DMS79 (cell line): Measurements from ENCODE around the gene ZNF576.
"Not testable (repeated sequence)": the region's sequence is repeated elsewhere in the genome, so short reads cannot be mapped to it uniquely, and the experiment has no call there.

ENCODE experiments used
- DNase-seq: peaks from one replicate; lab custom pipeline; 2025; lab: John Stamatoyannopoulos, UW

Gene ZNF576, protein sequence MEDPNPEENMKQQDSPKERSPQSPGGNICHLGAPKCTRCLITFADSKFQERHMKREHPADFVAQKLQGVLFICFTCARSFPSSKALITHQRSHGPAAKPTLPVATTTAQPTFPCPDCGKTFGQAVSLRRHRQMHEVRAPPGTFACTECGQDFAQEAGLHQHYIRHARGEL

DNA sequence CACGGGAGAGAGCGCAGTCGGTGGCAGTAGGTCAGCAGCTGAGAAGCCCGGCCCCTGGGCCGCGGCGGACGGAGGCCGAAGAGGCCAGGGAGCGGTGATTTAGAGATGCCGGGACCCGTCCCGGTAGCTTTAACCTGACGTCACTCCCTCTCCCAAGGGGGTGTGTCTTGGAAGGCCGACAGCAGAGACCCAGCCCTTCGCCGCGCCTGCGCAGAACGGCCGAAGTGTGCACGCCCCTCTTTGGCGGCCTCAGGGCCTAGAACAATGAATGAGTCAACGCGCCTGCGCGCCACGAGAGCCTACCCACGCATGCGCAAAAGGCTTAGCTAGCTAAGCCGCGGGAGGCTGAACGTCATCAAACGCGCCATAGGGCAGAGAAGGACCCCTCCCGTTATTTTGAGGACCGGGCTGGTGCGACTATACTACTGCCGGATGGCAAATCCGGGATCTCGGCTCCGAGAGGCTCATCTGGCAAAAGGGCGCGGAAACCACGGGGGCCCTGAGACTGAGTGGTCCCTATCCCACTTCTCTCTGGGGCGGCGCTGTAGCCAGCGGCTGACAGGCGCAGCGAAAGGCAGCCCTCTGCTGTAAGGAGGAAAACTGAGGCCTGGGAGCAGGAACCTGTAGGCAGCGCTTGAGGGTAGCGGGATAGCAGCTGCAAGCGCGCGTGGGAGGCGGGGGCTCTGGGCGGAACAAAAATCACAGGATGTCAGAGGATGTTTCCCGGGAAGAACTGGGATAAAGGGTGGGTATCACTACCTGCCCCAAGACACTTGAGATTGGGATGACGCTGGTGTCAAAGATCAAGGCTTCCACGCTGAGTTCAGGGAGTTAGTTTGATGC is at the start of gene ZNF576, which contains the start of gene IRGQ:
Gene ZNF576 (plus strand): TSS at position 597 of the 843 bp plus-strand sequence. CDS start 514 bp downstream, outside the sequence.
Gene IRGQ (minus strand): TSS at position 136 of the 843 bp plus-strand sequence. CDS start 796 bp downstream, outside the sequence.
- peak; percentile 99 for DNase-seq

DNA sequence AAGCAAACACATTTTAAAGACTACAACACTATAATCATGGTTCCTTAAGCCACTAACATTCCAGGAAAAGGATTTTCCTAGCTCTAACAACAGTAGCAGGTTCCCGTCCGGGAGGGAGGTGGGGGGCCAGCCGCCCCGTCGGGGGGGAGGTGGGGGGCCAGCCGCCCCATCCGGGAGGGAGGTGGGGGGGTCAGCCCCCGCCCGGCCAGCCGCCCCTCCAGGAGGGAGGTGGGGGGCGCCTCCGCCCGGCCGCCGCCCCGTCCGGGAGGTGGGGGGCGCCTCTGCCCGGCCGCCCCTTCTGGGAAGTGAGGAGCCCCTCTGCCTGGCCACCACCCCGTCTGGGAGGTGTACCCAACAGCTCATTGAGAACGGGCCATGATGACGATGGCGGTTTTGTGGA is 48.5 kb upstream of the ZNF576 start:
- DNase-seq, result not testable (repeated sequence)

DNA sequence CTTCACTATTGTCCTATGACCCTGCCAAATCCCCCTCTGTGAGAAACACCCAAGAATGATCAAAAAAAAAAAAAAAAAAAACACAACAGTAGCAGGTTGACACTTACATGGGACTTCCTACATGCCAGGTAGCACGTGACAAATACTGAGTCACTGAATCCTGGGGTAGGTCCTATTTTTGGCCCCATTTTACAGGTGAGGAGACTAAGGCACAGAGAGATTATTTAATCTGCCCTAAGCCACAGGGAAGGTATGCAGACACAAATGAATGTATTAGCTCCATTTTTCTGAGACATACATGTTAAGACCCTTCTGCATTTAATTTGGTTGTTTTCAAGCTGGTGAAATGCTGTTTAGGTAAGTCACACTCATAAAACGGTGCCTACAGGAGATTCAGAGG is 47.7 kb upstream of the ZNF576 start:
- DNase-seq, result no peak

DNA sequence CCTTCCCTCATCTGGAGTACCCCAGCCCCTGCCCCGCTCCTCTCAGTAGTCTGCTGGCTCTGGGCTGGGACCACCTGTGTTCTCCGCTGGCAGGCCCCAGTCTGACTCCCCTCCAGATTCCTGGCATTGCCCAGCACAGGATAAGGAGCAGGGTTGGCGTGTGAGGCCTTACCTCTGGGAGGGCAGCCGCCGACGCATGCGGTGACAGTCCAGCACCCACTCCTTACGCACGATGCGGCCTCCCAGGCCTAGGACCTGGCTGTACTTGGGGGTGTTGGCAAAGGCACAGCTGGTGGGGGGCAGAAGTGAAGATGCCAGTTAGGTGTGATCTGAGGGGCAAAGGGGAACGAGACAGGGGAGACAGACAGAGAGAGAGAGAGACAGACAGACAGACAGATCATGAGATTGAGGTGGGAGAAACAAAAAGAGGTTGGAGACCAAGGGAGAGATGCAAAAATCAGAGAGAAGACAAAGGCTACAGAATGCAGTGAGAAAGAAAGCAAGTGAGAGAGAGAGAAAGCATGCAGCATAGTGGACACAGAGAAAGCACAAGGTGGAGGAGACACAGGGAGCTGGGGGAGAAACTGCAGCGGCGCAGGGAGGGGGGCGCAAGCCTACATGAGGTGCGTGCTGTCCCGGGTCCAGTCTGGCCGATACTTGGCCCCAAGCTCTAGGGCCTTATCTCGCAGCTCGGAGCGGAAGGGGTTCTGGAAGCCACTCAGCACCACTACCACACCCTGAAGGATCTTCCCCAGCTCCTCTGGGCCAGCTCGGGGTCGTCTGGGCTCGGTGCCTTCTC is 44.8 kb upstream of the ZNF576 start:
- no peak for DNase-seq

DNA sequence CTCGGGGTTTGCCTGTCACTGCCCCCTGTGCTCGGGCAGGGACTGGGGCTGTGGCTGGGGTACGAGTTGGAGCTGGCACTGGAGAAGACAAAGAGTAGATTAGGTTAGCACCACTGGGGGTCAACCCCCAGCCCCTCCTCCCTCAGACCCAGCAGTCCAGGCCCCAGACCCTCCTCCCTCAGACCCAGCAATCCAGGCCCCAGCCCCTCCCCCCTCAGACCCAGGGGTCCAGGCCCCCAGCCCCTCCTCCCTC is 44.3 kb upstream of the ZNF576 start:
- DNase-seq, result no peak

DNA sequence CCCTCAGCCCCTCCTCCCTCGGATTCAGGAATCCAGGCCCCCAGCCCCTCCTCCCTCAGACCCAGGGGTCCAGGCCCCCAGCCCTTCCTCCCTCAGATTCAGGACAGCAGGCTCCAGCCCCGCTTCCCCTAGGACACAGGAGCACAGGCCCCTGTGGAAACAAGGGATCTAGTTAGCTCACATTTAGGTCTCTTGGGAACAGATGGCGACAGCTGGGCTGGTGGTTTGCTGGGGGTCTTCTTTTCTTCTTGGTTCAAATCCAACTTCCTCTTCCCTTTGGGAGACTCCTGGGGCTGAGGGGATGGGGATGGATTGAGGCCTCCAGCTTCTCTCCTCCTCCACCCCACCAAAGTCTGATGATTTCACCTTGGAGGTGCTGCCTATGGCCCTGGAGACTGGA is 43.8 kb upstream of the ZNF576 start:
- DNase-seq, result no peak

DNA sequence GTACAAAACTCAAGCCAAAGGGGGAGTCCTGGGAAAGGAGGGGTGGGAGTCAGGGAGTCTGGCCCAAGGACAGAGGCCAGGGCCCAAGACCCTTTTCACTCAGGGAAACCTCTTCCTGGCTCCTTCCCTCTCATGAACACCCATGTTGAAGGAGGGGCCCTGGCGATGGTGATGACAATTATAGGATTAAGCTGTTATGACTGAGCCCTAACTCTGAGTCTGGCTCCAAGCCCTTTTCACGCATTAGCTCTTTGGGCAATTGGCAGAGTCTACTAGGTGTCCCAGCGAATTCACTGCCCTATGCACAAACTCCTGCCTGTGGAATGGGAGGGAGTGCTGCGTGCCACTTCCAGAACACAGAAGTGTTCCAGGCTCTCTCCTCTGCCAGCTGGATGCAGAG is 42.7 kb upstream of the ZNF576 start:
- no peak for DNase-seq

DNA sequence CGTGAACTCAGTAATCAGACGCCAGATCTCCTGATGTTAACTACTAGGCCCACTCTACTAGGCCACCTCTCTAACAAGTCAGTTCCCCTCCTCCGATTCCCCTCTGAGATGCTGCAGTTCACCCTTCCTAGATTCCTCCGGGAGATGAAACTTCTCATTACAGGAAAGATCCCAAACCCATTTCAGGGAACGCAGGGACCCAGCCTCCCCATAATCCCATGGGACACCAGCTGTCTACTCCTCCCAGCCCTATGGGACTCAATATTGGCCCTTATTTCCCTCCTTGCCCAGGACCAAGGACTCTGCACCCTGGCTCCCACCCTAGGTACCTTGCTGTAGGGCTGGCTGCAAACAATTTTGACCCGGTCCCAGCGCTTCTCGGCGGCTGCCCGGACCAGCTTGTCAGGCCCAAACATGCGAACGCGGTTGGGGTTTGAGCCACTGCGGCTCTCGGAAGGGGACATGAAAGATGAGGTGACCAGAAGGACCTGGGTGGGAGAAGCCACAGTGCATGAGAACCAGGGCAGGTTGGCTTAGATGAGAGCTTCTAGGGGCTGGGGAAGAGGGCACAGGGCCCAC is 42.0 kb upstream of the ZNF576 start:
- DNase-seq, result no peak

DNA sequence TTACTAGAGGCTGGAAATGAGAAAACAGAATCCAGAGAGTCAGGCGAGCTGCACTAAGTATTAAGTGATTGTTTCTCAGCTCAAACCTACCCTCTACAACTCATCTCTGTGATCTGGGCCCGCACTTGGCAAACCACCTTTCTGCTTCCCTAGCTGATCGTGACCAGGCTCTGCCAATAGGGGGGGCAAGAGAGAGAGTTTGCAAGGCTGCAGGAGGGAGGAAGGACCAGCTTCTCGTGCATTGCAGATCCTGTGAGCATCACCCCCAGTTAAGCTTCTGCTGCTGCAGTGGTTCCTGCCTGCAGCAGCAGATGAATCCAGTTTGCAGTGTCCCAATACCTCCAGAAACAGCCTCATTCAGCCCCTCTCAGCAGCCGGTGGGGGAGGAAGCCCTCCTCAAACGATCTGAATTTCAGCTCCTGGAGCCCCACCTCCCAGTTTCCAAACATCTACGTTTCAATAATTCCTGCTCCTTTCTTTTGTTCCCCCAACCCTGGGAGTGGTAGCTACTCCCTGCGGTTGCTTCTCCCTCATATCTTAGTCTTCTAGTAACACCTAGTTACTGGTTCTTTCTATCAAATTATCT is 41.1 kb upstream of the ZNF576 start:
- DNase-seq, result no peak

DNA sequence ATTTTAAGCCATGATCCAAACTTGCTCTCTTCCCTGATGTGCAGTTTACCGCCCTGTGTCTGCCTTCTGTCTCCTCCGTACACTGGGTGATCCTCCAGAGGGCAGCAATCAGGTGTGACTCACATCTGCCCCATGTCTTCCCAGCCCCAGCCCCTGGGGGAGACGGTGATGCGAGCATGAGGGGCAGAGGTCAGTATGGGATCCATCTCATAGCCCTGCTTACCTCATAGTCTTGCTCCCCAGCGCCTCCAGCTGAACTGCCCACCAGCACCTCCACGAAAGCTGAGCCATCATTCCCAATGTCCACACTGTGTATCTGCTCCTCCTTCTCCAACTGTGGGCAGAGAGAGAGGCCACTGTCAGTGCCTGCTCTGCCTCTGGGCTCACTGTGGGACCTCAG is 35.7 kb upstream of the ZNF576 start:
- no peak for DNase-seq

DNA sequence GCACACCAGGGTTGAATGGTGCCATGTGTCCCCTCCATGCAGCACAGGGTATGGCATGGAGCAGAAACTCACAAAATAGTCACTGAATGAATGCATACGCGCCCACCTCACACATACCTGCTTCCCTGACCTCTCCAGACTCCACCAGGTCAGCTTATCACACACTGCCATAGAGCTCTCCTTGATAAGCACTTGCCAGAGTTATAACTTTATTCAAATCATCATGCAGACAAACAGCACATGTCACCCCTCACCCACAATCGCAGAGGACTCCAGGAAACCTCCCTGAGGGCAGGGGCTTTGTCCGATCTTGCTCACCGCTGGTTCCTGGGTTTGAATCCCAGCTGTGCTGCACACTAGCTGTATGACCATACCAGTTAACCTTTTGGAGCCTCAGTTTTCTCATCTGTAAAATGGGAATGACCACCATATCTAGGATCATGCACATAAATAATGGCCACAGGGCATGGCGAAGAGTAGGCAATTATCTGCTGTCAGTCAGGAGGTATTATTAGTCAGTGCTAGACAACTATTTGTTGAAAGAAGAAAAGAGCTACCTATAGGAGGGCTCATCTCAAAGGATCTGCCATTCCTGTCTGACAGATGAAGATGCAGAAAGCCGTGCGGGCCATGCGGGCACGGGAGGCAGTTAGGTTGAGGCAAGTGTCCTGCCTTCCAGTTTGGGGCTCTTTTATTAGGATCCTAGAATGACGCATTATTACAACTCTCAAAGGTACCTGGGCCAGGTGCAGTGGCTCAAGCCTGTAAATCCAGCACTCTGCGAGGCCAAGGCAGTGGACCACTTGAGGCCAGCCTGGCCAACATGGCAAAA is 35.0 kb upstream of the ZNF576 start:
- no peak for DNase-seq

DNA sequence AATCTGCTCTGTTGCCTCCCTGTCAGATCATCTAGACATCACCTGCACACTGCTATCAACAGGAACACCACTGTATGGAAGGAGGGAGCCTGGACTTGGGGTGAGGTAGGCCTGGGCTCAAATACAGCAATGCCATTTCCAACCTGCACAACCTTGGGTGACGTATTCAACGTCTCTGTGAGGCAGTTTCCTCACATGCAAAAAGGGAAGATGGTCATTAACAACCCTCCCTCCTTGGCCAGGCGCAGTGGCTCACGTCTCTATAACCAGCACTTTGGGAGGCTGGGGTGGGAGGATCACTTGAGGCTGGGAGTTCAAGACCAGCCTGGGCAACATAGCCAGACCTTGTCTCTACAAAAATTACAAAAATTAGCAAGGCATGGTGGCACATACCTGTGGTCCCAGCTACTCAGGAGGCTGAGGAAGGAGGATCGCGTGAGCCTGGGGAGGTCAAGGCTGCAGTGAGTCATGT is 34.1 kb upstream of the ZNF576 start:
- no peak for DNase-seq

DNA sequence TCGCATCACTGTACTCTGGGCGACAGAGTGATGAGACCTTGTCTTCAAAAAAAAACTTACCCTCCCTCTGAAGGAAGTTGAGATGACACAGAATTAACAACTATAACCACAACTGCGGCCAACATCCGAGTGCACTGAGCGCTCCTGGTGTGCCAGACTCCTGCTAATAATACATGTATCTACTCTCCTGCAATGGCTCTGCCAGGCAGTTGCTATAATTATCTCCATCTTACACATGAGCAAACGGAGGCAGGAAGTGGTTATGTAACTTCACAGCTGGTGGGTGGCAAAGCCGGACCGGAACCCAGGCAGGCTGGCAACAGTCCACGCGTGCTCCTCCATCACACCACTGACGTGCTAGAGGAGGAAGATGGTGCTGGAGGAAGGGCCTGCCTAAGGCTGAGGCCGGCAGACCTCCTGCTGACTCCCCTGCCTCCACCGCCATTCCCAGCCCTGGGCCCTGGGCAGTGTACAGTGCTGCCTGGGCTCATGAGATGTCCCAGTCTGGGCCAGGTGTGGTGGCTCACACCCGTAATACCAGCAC is 33.6 kb upstream of the ZNF576 start:
- no peak for DNase-seq

DNA sequence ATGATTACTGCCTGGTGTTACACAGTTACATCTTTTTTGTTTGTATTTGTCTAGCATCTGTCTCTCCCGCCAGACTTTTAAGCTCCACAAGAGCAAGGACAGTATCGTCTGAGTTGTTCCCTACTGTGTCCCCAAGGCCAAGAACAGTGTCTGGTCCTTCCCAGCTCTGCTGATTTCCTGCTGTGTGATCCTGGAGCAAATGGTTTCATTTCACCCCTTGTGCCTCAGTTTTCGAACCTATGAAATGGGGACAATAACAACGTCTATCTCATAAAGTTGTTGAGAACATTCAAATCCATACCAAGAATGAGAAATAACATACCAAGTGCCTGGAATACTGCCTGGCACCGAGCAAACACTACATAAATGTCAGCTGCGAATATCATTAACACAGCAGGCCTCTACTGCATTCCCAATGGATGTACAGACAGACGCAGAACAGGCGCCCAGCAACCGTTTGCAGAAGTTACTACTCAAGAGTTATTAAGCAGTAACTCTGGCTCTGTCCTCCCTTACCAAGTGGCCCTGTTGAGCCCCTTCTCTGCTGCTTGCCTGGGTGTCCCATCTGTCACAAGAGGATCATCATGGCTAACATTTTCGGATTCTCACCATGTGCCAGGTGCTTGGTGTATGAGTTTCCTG is 32.5 kb upstream of the ZNF576 start:
- DNase-seq, result no peak

DNA sequence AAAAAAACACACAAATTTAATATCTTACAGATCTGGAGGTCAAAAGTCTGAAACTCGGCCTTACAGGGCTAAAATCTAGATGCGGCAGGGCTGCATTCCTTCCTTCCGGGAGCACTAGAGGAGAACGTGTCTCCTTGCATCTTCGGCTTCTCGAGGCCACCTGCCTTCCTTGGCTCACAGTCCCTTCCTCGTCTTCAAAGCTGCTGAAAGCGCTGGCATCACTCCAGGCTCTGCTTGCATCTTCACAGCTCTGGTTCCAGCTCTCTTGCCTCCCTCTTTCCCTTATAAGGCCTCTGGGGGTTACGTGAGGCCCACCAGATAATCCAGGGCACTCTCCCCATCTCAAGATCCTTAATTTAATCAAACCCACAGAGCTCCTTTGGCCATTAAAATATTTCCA is 31.6 kb upstream of the ZNF576 start:
- DNase-seq, result peak; percentile 51

DNA sequence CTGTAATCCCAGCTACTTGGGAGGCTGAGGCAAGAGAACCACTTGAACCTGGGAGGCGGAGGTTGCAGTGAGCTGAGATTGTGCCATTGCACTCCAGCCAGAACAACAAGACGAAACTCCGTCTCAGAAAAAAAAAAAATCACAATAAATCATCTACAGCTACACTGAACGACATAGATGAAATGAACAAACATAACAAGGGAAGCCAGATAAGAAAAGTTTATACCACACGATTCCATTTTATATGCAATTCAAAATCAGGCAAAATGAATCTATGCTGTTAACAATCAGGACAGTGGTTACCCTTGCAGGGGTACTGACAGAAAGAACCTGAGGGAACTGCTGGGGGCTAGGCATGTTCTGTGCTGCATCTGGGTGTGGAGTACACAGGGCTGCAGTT is 26.7 kb upstream of the ZNF576 start:
- no peak for DNase-seq

DNA sequence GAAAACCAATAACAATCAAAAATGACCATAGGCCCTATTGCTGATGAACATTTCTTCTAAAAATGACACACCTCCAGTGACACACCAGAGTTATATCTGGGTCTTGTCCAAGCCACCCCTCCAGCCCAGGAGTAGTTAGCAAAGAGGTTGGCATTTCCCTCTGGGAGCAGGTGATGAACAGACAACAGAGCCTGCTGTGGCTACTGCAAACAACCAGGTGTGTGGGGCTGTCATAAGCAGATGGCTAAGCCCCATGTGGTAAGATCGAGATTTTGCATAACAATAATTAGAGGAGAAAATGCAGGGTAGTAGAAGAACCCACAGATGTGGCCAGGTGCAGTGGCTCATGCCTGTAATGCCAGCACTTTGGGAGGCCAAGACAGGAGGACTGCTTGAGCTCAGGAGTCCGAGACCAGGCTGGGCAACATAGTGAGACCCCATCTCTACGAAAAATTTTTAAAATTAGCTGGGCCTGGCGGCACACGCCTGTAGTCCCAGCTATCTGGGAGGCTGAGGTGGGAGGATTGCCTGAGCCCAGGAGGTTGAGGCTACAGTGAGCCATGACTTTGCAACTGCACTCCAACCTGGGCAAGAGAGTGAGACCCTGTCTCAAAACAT is 26.1 kb upstream of the ZNF576 start:
- no peak for DNase-seq

DNA sequence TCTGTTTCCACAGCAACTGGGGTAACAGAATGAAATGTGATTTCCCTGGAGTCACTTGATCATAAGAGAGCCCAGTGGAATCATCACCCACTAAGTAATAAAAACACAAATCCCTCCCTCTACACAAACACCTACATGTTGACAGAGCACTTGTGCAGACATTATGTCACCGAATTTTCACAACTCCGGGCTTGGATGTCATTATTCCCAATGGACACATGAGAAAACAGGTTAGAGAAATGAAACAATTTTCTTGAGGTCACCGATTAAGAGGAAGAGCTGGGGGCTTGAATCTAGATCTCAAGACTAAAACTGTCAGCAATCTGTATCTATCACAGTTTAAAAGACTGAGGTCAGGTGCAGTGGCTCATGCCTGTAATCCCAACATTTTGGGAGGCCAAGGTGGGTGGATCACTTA is 24.2 kb upstream of the ZNF576 start:
- DNase-seq, result no peak

DNA sequence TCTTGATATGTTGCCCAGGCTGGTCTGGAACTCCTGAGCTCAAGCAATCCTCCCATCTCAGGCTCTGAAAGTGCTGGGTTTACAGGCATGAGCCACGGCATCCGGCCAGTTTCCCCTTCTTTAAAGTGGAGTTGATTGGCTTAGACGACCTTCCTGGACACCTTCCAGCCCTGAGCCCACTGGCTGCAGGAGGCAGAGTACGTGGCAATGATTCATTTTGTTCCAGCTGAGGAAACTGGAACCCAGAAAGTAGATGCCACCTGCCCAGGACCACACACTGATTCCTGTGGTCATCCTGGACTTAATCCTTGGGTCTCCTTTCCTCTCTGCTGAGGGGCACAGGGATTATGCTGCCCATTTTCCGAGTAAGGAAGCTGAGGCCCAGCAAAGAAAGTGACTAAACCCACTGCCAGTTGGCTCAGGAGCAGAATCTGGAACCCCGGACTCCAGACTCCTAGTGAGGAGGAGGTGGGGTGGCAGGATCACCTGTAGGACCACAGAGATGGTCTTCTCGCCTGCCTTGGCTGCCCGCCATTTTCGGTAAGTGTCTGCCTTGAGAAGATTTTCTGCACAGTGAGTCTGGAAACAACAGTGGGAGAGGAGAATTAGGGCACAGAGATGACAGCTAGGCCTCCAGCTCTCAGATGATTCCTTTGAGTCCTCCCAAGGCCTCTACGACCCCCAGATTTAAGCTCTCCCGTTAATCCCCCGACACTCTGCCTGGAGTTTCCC is 21.8 kb upstream of the ZNF576 start:
- DNase-seq, result no peak
